K562 (cell line): ENCODE data around the gene CACNA2D4. TPM values are rescaled to one million over a fixed set of nuclear protein-coding genes. Genes with fewer than 3 reads are reported as not detected.

Source experiments
- ATAC-seq: fragments of 200-7000 bp; cut with Tn5 transposase; 3 replicates; pipeline ENCODE4 v1.9.1; 2020; ENCODE audit warnings: moderate library complexity
- BruUV-seq: library from RNA; stranded (reverse); fragments of 400-500 nt; replicated peaks from 2 replicates; lab custom pipeline; 2021; lab: Mats Ljungman, UMichigan
- CTCF ChIA-PET: fragments of 300-600 bp; formaldehyde crosslinking; extraction: SDS; loops from one replicate; lab custom pipeline; 2021; ENCODE audit warnings: low intra/inter-chr PET ratio; lab: Yijun Ruan, JAX
- POLR2A ChIA-PET: fragments of 300-600, 350-650 bp; sonication (Branson Sonifier 250); formaldehyde crosslinking; extraction: SDS; loops from one replicate; lab custom pipeline; 2021; ENCODE audit warnings: antibody characterized with exemption, inconsistent platforms; lab: Yijun Ruan, JAX
- DNase-seq, 4 experiments: peaks; one replicate each; pipeline versions ENCODE4 v3.0.0 to v3.0.0-alpha.2; 2011 to 2018; ENCODE audit warnings: low spot score in 3 of 4, mixed read lengths in 3 of 4; ENCODE audit errors: extremely low read depth in 1 of 4
- FAIRE-seq: peaks from 2 replicates; lab custom pipeline; 2011; peaks lifted over from hg19 to GRCh38; lab: Jason Lieb, UNC
- H2AFZ ChIP-seq: 2 replicates; pipeline ENCODE4 v1.6.0; 2011; ENCODE audit warnings: low read depth, low read length, control low read depth, inconsistent platforms
- H3K27ac ChIP-seq: fragments of 200-600 bp; 3 replicates; pipeline ENCODE4 v1.8.0; 2011; ENCODE audit warnings: low read depth, mild to moderate bottlenecking, control low read depth, inconsistent platforms, low read length, moderate library complexity, mixed read lengths; ENCODE audit errors: extremely low read depth
- H3K27me3 ChIP-seq, 2 experiments: fragments of 300-600 bp in 1 of 2; 2 replicates in 1 of 2; 3 replicates in 1 of 2; pipeline versions ENCODE4 v1.6.0 to v1.8.0; 2011; ENCODE audit warnings: inconsistent platforms in 2 of 2, low read length in 2 of 2, mild to moderate bottlenecking in 1 of 2, mixed read lengths in 1 of 2, moderate library complexity in 1 of 2; ENCODE audit not compliant: control insufficient read depth in 2 of 2, insufficient read depth in 2 of 2
- H3K36me3 ChIP-seq: fragments of 300-600 bp; 3 replicates; pipeline ENCODE4 v1.8.0; 2011; ENCODE audit warnings: mild to moderate bottlenecking, low read length, inconsistent platforms; ENCODE audit not compliant: control insufficient read depth, insufficient read depth
- H3K4me1 ChIP-seq, 2 experiments: fragments of 200-600 bp in 1 of 2; replicated peaks in 1 of 2; 2 replicates in 1 of 2; 3 replicates in 1 of 2; pipeline versions ENCODE4 v1.5.1 to v1.8.0; 2011; ENCODE audit warnings: inconsistent platforms in 2 of 2, low read length in 2 of 2, mild to moderate bottlenecking in 1 of 2, mixed read lengths in 1 of 2, moderate library complexity in 1 of 2; ENCODE audit not compliant: control insufficient read depth in 2 of 2, insufficient read depth in 2 of 2
- H3K4me2 ChIP-seq: 2 replicates; pipeline ENCODE4 v1.6.1; 2011; ENCODE audit warnings: low read length, control low read depth, inconsistent platforms, mixed read lengths; ENCODE audit not compliant: insufficient read depth
- H3K4me3 ChIP-seq: fragments of 200-600 bp; sonication (generic), shearing (Covaris generic); 2 replicates; pipeline ENCODE4 v1.5.1; 2016; ENCODE audit warnings: control low read depth, inconsistent platforms
- H3K79me2 ChIP-seq: fragments of 200-600 bp; 3 replicates; pipeline ENCODE4 v1.8.0; 2011; ENCODE audit warnings: low read length, inconsistent platforms; ENCODE audit not compliant: control insufficient read depth, insufficient read depth
- H3K9ac ChIP-seq, 2 experiments: 2 replicates each; pipeline versions ENCODE4 v1.6.0 to v1.6.1; 2011; ENCODE audit warnings: low read depth in 2 of 2, low read length in 2 of 2, control low read depth in 1 of 2, inconsistent platforms in 1 of 2, mild to moderate bottlenecking in 1 of 2, mixed read lengths in 1 of 2; ENCODE audit not compliant: insufficient read depth in 1 of 2
- H3K9me1 ChIP-seq: one replicate; pipeline ENCODE4 v1.6.0; 2011; ENCODE audit warnings: inconsistent platforms, mild to moderate bottlenecking, low read length, moderate library complexity; ENCODE audit not compliant: control insufficient read depth, insufficient read depth
- H3K9me3 ChIP-seq: replicated peaks from 2 replicates; pipeline ENCODE4 v1.5.1; 2011; ENCODE audit warnings: low read depth, low read length, inconsistent platforms; ENCODE audit not compliant: control insufficient read depth, insufficient read depth
- H4K20me1 ChIP-seq: replicated peaks from 2 replicates; pipeline ENCODE4 v1.6.1; 2011; ENCODE audit warnings: low read length, inconsistent platforms, mixed read lengths; ENCODE audit not compliant: control insufficient read depth, insufficient read depth
- ARID2 ChIP-seq: fragments of 450-650 bp; IDR thresholded peaks from 2 replicates; pipeline ENCODE4 v1.6.1; 2017; ENCODE audit warnings: antibody characterized with exemption, mild to moderate bottlenecking
- BRD9 ChIP-seq: fragments of 450-650 bp; IDR thresholded peaks from 2 replicates; pipeline ENCODE4 v1.6.1; 2018; ENCODE audit warnings: low read depth; ENCODE audit not compliant: partially characterized antibody
- MTF1 ChIP-seq: fragments of 250-450 bp; sonication (Bioruptor Pico); IDR thresholded peaks from 2 replicates; pipeline ENCODE4 v1.9.0; 2021; ENCODE audit warnings: moderate library complexity, mild to moderate bottlenecking, inconsistent platforms, borderline replicate concordance
- PRMT5 ChIP-seq: sonication (generic); formaldehyde crosslinking; IDR thresholded peaks from 2 replicates; pipeline ENCODE4 v1.5.0; 2020; ENCODE audit warnings: missing genetic modification reagents
- SNIP1 ChIP-seq: fragments of 450-650 bp; IDR thresholded peaks from 2 replicates; pipeline ENCODE4 v1.7.1; 2017; ENCODE audit warnings: low read depth, mild to moderate bottlenecking
- WGBS: fragments of 100-300 bp; shearing (Covaris generic); methylation state at CpG from one replicate; pipeline ENCODE4 v1.1.6; 2016; ENCODE audit warnings: low coverage, mixed read lengths; ENCODE audit not compliant: insufficient coverage; ENCODE audit errors: missing lambda C conversion rate; 5-methylcytosine and 5-hydroxymethylcytosine counted together
- in situ Hi-C: fragments of 300-500 bp; cut with MboI; formaldehyde crosslinking; loops from 4 replicates; pipeline ENCODE4 v1.15.0; 2018; ENCODE audit warnings: inconsistent platforms, mixed read lengths
- intact Hi-C: fragments of 100-400 bp; cut with micrococcal nuclease; formaldehyde crosslinking; loops from 2 replicates; pipeline ENCODE4 v1.14.2; 2022
- polyA plus RNA-seq, 8 experiments: library from polyadenylated mRNA; depleted of rRNA in 4 of 8; stranded (reverse) in 5 of 8; unstranded in 3 of 8; fragments of >200 nt; fragmentation: Nextera tagmentation in 2 of 8; fragmentation: Illumina TruSeq in 1 of 8; extraction: Ambion mirVana in 2 of 8; extraction: Trizol in 1 of 8; gene quantifications; 2 replicates each; pipeline versions ENCODE4 v1.2.1 to v1.2.3, GENCODE V29; 2011 to 2014; ENCODE audit warnings: inconsistent platforms in 1 of 8, missing spikeins in 1 of 8
- total RNA-seq, 7 experiments: library from RNA; depleted of rRNA in 6 of 7; stranded (reverse); fragments of >200 nt in 6 of 7; fragmentation: Illumina TruSeq in 2 of 7; extraction: Trizol in 2 of 7; gene quantifications; 2 replicates each; pipeline versions ENCODE4 v1.2.1 to v1.2.3, GENCODE V29; 2011 to 2021; ENCODE audit warnings: low replicate concordance in 1 of 7
- TF ChIP-seq, protein P1 (sequence below): fragments of 250-450 bp; sonication (Bioruptor Pico); IDR thresholded peaks from 2 replicates; pipeline ENCODE4 v1.6.1; 2021; ENCODE audit warnings: mild to moderate bottlenecking

The CACNA2D4 gene
- total and polyA plus RNA-seq, 9 of the 15 experiments (the other 6 are each of a cell fraction or from before 2014, with no cell fraction given), result 0.04 to 0.69 (median 0.40) TPM; not detected in 3

DNA sequence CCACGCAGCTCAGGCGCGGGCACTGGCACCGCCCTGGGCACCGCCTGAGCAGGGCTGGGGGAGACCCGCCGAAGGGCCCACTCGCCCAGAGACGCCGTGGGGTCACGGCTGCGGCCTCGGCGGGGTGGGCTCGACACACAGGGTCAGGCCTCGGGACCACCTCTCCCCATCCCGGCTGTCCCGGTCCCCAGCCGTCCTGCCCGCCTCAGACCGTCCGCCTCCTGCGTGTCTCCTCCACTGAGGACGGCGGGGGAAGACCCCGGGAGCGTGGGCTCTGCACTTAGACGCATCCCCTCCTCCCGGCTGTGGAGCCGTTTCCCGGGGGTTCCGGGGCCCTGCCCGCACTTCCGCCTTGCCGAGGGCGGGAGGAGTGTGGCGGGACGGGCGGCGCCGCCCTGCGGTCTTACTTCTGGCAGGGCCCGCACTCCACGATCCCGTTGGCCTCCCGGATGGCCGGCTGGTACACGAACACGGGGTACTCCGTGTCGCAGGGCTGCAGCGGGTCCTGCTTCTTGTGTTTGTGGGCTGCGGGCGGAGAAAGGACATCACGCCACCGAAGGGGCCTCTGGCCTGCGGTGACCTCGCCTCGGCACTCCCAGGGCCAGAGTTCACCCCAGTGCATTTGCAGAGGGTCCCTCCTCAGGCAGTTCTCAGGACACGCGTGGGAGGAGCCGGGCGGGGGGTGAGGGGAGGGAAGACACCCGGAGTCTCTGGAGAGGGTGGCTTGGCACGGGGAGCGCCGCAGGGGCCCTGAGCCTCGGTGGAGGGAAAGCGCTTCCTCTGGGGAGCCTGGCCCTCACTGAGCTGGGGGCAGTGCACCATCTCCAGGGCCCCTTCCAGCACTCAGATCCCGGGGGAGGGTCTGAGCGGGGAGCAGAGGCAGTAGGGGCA lies 121.2 kb downstream of the CACNA2D4 start:
- ChIA-PET CTCF (interaction anchor here (1.6 to 3.4 kb wide), 2 partner anchors 143 to 238 kb away, joined by 6 to 44 read pairs; no protein-coding TSS in a partner anchor), POLR2A (no interaction called here)
- Histone ChIP-seq H2AFZ (no peak overlapping the region), H3K36me3 (no peaks in the 10 kb centered on the region), H3K27ac (no peak overlapping the region), H3K9me1 (no peaks in the 10 kb centered on the region), H4K20me1 (no peaks in the 10 kb centered on the region), H3K9ac (no peak overlapping the region), H3K79me2 (no peaks in the 10 kb centered on the region), H3K4me1 (peaks cover 0 to 41% of the 10 kb centered on the region in 2 experiments; a peak in 4 of 5 replicates), H3K27me3 (no peaks in the 10 kb centered on the region), H3K9me3 (no peaks in the 10 kb centered on the region), H3K4me2 (no peak overlapping the region), H3K4me3 (no peak overlapping the region)
- in situ Hi-C loops (no loop called here), intact Hi-C loops (loop anchor here (10.0 kb wide), 1 partner anchor 238 kb away; no protein-coding TSS in a partner anchor)
- TF ChIP-seq SNIP1 (no peak), PRMT5 (CRISPR knock-in tag) (no peak), BRD9 (no peak), ARID2 (no peak), MTF1 (CRISPR knock-in tag) (no peak)
- TF ChIP-seq, protein P1, sequence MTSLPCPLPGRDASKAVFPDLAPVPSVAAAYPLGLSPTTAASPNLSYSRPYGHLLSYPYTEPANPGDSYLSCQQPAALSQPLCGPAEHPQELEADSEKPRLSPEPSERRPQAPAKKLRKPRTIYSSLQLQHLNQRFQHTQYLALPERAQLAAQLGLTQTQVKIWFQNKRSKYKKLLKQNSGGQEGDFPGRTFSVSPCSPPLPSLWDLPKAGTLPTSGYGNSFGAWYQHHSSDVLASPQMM (CRISPR knock-in tag), result no peak
- BruUV-seq, result no TSS peak
- WGBS, result 67% methylated on average over 3 of the region's 71 CpGs
- FAIRE-seq, result no peak
- ATAC-seq, result no peak
- DNase-seq, result no peak
